GM21619 (cell line): ENCODE measurements around the gene OGG1.

Source experiments
- ATAC-seq: cut with Tn5 transposase; IDR thresholded peaks from one replicate; pipeline ENCODE4 v1.9.1; 2021; ENCODE audit not compliant: unreplicated experiment

The OGG1 gene

DNA sequence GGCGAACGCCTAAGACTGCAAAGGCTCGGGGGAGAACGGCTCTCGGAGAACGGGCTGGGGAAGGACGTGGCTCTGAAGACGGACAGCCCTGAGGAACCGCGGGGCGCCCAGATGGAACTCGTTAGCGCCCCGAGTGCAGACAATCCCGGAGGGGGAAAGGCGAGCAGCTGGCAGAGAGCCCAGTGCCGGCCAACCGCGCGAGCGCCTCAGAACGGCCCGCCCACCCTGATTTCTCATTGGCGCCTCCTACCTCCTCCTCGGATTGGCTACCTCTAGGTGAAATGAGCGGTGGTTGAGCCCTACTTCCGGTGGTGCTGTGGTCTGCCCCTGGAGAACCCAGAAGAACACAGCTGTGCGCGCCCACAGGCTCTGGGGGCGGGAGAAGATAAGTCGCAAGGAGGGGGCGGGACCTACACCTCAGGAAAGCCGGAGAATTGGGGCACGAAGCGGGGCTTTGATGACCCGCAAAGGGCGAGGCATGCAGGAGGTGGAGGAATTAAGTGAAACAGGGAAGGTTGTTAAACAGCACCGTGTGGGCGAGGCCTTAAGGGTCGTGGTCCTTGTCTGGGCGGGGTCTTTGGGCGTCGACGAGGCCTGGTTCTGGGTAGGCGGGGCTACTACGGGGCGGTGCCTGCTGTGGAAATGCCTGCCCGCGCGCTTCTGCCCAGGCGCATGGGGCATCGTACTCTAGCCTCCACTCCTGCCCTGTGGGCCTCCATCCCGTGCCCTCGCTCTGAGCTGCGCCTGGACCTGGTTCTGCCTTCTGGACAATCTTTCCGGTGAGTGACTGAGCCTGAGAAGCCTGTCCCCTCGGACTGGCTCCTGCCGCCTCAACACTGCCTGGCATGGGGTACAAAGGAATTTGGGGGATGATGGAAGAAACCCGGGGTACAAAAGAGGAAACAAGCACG, at the start of gene OGG1:
TSS of gene OGG1 (plus strand) at position 308 of the 911 bp plus-strand sequence. CDS start at position 643, 335 bp downstream.
- peak; percentile 88 for ATAC-seq

DNA sequence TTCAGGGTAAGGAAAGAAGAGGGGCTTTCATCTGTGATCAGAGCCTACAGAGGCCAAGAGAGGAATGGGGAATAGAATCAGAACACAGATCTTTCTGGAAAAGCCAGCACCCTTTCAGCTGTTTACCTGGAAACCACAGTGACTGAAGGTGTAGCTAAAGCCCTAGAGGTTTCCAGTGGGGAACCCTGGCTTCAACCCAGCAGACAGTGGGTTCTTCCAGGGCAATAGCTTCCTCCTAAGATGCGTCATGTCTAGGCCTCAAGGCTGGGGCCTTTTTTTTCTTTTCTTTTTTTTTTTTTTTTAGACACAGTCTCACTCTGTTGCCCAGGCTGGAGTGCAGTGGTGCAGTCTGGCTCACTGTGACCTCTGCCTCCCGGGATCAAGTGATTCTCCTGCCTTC, 49.2 kb upstream of the OGG1 start:
- no peak for ATAC-seq

DNA sequence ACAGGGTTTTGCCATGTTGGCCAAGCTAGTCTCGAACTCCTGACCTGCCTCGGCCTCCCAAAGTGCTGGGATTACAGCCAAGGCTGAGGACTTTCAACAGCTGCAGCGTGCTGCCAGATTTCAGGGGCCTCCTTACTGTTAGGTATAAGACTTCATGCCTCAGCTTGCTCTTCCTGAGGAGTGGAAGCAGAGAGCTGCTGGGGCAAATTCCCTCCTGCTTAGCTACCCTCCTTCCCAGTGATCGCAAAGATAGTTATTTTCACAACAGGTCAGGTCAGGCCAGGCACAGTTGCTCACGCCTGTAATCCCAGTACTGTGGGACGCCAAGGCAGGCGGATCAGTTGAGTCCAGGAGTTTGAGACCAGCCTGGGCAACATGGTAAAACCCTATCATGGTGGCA, 48.7 kb upstream of the OGG1 start:
- ATAC-seq = no peak

DNA sequence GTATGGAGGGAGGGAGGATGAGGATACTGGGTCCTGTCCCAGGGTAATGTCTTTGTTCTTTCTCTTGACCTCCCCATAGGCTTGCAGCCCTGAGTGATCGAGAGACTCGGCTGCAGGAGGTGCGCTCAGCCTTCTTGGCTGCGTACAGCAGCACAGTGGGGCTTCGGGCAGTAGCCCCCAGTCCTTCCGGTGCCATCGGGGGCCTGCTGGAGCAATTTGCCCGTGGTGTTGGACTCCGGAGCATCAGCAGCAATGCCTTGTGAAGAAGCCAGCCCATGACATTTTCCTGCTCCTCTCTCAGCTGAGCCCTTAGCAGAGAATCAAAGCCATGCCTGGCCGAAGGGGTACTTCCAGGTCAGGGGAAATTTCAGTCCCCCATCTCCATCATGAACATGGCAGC, 48.0 kb upstream of the OGG1 start:
- ATAC-seq = no peak

DNA sequence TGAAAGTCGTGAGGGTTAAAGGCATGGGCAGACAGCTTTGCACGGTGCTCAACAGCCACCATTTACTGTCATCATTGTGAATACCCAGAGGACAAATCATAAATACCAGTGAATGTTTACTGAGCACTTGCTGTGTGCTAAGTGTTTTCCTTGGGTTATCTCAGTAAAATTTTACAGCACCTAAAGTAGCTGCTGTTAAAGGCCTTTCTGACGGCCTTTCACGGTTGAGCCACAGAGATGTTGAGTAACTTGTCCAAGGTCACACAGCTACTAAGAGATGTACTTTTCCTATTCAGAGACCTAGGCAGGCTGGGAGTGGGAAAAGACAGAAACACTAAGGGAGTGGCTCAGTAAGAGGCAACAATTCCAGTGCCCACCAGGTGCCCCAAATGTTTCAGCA, 46.5 kb upstream of the OGG1 start:
- ATAC-seq = no peak

DNA sequence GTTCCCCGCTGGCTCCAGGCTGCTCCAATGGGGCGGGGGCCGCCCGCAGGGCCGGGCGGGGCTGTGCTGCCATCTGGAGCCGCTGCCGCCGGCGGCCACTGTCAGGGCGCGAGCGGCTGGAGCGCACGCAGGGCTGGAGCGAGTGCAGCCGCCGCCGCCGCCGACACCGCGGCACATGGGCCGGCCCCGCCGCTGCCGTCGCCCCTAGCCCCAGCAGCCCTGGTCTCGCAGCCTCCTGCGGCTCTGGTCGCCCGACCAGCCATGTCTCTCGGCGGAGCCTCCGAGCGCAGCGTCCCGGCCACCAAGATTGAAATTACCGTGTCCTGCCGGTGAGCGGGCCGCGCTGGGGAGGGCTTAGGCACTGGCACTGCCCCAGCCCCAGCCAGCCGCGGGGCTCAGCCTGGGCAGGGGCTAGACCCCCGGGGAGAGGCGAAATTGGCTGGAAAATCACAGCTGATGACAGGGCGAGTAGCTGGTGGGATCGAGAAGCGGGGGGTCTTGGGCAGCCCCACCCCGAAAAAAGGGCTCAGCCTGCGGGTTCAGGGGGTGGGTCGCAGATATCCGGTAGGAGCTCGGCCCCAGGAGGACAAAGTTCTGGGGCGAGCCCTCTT, 45.9 kb upstream of the OGG1 start, which contains the start of gene CPNE9:
TSS of gene CPNE9 (plus strand) at position 98 of the 611 bp plus-strand sequence. CDS start at position 262, 164 bp downstream.
- no peak for ATAC-seq

DNA sequence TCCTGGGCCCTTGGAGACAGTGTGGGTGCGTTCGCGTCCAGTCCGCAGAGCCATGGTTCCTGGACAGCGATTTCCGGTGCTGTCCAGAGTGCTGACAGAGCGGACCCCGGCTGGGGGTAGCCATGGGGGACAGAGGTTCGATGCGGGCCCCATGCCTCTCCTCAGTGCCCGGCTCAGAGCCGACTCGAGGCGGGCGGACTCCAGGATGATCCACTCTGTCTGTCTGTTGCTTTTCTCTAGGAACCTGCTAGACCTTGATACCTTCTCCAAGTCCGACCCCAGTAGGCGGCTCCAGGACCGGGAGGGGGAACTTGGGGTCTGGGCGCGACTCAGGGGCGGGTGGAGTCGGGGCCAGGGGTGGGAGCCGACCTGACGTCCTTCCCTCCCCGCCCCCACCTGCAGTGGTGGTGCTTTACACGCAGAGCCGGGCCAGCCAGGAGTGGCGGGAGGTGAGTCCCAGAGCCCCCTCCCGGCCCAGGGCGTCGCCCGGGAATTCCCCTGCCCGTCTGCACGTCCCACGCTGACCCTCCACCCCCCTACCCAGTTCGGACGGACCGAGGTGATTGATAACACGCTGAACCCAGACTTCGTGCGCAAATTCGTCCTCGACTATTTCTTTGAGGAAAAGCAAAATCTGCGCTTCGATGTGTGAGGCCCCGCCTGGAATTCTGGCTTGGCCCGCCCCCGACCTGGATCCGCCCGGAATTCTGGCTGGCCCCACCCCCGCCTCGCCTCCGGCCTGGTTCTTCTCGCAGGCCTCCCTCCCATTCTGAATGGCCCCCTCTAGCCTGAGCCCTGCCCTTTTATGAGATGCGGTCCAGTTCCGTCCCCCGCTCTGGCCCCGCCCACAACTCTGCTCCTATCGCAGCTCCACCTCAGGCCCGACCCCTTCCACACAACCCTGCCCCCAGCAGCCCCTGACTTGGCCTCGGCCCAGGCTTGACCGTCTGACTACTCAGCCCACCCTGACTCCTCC, 45.1 kb upstream of the OGG1 start:
- no peak for ATAC-seq

DNA sequence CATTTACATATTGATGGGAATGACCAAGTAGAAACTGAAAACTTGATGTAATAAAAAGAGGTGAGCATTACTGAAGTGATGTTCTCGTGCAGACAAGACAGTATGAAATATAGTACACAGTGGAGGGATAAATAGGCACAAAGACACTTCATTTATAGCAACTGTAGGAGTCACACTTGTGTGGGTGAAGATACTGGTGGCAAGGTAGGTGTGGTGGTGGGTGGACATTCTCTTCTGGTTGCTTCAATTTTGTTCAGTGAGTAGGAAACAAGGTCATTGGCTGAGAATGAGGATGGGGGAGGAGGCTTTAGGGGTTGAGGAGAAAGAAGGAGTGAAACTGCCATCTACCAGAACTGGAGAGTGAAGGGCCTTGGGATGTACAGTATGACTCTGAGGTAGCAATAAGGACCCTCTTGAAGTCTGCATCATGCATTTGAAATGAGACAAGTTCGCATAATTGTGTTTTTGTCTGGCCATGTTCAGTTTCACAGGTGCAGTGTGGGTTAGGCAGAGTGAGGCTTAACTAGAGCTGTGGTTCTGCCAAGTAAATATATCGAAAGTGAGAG, 39.5 kb upstream of the OGG1 start:
- no peak for ATAC-seq

DNA sequence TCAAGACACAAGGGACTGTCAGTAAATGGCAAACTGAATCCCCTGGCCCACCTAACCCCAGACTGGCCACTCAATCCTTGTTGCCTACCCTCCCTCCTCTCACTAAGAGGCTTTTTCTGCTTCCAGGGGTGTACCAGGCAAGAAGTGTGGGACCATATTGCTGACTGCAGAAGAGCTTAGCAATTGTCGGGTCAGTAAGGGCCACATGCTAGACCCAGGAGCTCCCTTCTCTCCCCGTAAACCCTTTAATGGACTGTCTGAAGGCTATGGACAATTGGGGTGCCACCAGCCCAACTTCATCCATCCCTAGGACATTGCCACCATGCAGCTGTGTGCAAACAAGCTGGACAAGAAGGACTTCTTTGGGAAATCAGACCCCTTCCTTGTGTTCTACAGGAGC, 37.3 kb upstream of the OGG1 start:
- no peak for ATAC-seq

DNA sequence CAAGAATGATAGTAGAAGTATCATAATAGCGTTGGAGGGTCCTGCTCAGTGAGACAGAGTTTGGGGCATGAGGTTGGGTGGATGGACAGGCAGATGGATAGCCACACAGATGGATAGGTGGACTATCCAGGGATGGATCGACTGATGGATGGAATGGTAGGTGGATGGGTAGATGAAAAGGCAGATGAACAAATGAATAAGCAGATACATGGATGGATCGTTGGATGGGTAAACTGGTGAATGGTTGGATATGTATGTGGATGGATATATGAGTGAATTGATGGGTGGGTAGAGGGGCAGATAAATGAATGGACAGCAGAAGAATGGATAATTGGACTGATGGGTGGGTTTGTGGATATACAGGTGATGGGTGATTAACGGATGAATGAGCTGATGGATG, 36.6 kb upstream of the OGG1 start:
- no peak for ATAC-seq

DNA sequence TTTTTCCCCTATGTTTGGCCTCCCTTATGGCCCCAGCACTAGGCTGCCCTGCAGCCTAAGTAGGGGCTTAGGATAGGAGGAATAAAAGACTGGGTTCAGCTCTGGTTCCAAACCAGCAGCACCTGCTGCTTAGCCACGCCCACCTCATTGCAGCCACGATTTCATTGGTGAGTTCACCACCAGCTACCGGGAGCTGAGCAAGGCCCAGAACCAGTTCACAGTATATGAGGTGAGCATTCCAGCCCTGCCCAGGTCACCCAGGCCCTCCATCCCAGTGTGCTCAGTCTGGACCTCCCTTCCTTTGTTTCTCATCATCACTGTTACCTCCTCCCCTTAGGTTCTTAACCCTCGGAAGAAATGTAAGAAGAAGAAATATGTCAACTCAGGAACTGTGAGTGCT, 34.6 kb upstream of the OGG1 start:
- ATAC-seq = no peak

DNA sequence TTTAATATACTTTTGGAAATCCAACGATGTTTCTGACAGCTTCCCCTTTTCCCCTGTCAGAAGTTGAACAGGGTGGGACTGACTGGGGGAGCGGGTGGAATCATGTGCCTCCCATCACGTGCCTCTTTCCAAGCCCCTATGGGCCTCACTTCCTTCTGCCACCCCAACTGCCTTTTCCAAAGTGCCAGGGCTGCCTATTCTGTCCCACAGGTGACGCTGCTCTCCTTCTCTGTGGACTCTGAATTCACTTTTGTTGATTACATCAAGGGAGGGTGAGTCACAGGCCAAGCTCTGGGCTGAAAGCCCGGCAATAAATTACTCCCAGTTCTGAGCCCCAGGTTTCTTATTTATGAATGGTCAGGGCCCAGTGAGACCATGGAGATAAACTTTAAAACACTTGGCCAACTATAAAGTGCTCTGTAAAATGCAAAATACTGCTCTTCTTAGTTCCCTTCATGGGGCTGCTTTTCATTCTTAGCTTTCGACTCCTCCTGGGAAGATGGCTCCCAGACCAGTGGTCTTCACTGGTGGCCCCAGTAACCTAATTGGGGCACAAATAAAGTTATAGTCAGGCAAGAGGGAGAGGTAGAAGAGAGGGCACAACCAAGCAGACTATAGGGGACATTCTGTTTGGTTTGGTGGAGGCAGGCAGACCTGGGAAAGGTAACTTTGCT, 33.9 kb upstream of the OGG1 start:
- no peak for ATAC-seq

DNA sequence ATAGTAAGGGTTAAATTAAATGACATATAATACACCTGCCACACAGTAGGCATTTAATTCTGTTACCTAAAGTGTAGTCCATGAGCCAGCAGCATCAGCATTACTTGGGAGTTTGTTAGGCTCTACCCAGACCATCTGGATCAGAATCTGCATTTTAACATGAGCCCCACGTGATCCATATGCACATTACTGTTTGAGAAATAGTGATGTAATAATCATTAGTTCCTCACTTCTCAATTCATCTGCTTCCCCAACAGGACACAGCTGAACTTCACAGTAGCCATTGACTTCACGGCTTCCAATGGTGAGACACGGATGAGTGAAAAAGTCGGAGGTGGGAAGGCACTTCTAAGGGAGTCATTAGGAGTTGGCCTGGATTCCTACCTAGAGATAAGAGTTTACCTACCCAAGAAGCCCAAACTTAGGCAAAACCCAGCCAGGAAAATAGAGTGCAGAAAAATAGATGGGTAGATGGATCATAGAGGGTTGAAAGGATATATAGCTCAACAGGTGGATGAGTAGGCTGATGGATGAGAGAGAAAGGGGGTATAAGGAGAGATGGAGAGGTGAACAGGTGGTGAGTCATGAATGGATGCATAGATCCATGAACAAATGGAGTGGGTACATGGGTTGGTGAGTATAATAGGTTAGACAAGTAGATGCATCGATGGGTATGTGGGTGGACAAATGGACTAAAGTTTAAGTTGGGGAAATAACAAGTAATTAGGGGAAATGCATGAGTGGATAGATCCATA, 32.8 kb upstream of the OGG1 start:
- ATAC-seq = no peak

DNA sequence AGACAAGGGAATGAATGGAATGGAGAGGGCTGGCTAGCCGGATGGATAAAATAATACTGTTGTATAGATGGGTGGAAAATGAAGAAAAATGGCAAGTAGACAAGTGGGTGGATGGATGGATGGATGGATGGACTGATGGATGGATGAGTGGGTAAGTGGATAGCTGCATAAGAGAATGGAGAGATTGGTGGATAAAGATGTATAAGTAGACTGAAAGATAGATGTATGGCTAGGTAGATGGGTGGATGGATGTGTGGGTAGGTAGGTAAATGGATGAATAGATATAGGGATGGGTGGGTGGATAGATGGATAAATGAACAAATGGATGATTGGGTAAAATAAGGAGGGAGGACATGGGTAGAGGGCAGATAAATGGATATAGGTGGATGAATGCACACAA, 32.2 kb upstream of the OGG1 start:
- no peak for ATAC-seq

DNA sequence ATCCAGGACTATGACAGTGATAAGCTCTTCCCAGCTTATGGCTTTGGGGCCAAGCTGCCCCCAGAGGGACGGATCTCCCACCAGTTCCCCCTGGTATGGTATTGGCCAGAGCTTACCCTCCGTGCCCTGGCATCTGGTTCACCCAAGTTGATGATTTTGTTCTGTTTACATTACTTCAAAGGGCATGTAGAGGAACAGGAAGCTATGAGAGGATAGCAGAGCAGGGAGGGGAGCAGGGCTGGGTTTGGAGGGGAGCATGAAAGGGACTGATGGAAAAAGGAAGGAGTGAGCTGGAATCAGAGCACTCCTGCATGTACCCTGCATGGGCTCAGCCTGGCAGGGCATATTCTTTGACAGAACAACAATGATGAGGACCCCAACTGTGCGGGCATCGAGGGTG, 31.6 kb upstream of the OGG1 start:
- ATAC-seq = no peak

DNA sequence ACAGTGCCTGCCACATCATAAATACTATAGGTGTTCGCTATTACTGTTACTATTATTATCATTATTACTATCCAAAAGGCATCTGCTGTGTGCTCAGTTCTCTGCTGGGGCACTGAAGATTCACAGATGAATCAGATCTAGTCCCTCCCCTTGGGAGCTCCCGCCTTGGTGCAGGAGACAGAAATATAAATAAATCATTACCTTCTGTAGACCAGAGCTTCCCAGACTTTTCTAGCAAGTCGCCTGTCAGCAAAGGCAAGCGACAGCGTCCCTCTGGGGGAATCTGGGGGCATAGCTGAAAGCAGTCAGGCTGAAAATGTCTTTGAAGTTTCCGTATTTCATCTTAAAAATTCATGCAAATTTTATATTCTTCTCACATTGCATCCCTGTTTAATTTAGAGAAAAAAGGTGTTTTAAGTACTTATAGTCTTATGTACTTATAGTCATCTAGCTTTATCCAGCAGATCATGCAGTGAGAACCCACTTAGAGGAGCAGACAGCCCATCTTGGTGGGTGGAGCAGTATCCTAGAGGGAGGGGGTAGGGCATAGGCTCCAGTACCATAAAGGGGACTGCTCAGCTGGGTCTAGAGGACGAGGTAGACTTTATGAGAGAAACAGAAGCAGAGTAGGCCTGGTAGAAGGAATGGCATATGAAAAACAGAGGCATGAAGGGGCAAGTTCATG, 28.6 kb upstream of the OGG1 start:
- no peak for ATAC-seq

DNA sequence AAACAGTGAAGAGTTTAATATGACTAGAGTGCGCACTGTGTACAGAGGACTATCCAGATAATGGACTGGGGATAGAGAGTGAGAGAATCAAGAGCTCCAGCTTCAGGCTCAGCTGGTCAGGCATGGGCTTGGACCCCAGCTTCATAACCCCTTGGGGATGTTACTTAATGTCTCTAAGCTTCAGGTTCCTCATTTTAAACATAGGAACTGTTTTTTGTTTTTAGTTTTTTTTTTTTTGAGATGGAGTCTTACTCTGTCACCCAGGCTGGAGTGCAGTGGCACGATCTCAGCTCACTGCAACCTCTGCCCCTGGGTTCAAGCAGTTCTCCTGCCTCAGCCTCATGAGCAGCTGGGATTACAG, 28.1 kb upstream of the OGG1 start:
- ATAC-seq = no peak

DNA sequence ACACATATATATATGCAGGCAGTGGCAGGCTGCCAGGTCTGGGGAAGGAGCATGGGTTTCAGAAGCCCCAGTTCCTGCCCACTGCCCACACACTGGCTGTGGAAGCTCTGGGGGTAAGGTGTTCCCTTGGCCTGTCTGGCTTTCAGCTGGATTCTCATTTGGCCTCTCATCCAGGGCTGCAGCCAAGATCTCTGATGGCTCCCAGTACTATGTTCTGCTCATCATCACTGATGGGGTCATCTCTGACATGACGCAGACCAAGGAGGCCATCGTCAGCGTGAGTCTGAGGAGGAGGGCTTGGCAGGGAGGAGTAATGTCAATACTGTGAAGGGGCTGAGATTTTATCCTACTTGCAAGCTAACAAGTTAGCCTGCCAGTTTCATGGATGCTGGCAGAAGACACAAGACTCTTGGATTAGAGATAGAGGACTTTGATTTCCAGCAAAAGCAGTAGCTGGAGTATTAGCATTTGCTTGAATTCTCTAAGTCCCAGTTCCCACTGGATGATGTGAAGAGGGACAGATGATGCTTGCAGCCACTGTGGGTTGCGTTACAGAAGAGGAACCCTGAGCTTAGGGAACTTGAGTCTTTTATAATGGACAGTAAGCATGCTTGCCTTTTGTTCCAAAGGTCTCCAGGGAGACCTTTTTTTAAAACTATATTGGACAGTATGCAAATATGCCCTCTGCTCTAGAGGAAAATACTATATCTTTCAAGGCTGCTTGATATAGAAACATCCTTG, 23.8 kb upstream of the OGG1 start:
- no peak for ATAC-seq
